PC-3 (cell line): ENCODE data around the gene APOF.
"Not testable (repeated sequence)": the region's sequence is repeated elsewhere in the genome, so short reads cannot be mapped to it uniquely, and the experiment has no call there.

Source experiments
- EZH2 ChIP-seq: fragments of 300-600 bp; sonication (generic); IDR thresholded peaks from one replicate; pipeline ENCODE4 v1.6.1; 2017; ENCODE audit warnings: antibody characterized with exemption, mild to moderate bottlenecking, low read length; ENCODE audit not compliant: unreplicated experiment
- EZH2phosphoT487 ChIP-seq: fragments of 300-600 bp; sonication (generic); IDR thresholded peaks from 2 replicates; pipeline ENCODE4 v1.6.1; 2018; ENCODE audit warnings: mild to moderate bottlenecking, antibody characterized with exemption, low read length, borderline replicate concordance
- TF ChIP-seq, protein P1 (sequence below): fragments of 300-600 bp; sonication (generic); conservative IDR thresholded peaks from 2 replicates; pipeline ENCODE4 v1.5.1; 2017; ENCODE audit warnings: antibody characterized with exemption, low read depth, mild to moderate bottlenecking, low read length

DNA sequence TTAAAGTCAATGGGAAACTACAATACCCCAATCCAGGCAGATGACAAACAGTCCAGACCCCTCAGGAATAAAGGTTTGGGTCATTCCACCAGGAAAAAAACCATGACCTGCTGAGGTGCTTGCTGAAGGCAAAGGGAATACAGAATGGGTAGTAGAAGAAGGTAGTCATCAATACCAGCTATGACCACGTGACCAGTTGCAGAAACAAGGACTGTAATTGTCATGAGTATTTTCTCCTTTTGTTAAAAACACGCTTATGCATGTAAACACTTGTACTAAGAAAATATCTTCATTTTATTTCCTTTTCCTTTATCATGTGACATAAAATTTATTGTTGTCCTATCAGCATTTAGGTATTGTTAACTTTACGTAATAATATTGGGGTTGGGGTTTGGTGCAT, 41.6 kb upstream of the APOF start:
- TF ChIP-seq, protein P1, sequence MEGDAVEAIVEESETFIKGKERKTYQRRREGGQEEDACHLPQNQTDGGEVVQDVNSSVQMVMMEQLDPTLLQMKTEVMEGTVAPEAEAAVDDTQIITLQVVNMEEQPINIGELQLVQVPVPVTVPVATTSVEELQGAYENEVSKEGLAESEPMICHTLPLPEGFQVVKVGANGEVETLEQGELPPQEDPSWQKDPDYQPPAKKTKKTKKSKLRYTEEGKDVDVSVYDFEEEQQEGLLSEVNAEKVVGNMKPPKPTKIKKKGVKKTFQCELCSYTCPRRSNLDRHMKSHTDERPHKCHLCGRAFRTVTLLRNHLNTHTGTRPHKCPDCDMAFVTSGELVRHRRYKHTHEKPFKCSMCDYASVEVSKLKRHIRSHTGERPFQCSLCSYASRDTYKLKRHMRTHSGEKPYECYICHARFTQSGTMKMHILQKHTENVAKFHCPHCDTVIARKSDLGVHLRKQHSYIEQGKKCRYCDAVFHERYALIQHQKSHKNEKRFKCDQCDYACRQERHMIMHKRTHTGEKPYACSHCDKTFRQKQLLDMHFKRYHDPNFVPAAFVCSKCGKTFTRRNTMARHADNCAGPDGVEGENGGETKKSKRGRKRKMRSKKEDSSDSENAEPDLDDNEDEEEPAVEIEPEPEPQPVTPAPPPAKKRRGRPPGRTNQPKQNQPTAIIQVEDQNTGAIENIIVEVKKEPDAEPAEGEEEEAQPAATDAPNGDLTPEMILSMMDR, result not testable (repeated sequence)
- TF ChIP-seq EZH2phosphoT487, EZH2: not testable (repeated sequence)
